Osteoblast (primary cell): ENCODE measurements around the gene RBM17. TPM values are rescaled to one million over a fixed set of nuclear protein-coding genes. Genes with fewer than 3 reads are reported as not detected.

Experiments used
- DNase-seq: peaks from one replicate; pipeline ENCODE4 v3.0.0; 2011; ENCODE audit warnings: low spot score, mixed read lengths; ENCODE audit not compliant: insufficient read length; ENCODE audit errors: missing footprints
- H2AFZ ChIP-seq: 2 replicates; pipeline ENCODE4 v1.6.0; 2011; ENCODE audit warnings: mild to moderate bottlenecking, low read length
- H3K27ac ChIP-seq: 2 replicates; pipeline ENCODE4 v1.5.1; 2011; ENCODE audit warnings: mild to moderate bottlenecking, low read depth, low read length, moderate library complexity
- H3K27me3 ChIP-seq: 2 replicates; pipeline ENCODE4 v1.6.0; 2012; ENCODE audit warnings: mild to moderate bottlenecking, control low read depth, inconsistent platforms, low read length, moderate library complexity; ENCODE audit not compliant: insufficient read depth
- H3K36me3 ChIP-seq: 2 replicates; pipeline ENCODE4 v1.5.1; 2011; ENCODE audit warnings: mild to moderate bottlenecking, low read length, control low read depth, moderate library complexity; ENCODE audit not compliant: insufficient read depth
- H3K4me1 ChIP-seq: 2 replicates; pipeline ENCODE4 v1.5.1; 2011; ENCODE audit warnings: mild to moderate bottlenecking, low read length, control low read depth, moderate library complexity; ENCODE audit not compliant: insufficient read depth
- H3K4me2 ChIP-seq: 2 replicates; pipeline ENCODE4 v1.6.0; 2011; ENCODE audit warnings: mild to moderate bottlenecking, low read length; ENCODE audit not compliant: insufficient read depth
- H3K4me3 ChIP-seq: fragments of 200-600 bp; sonication (generic); 3 replicates; pipeline ENCODE4 v1.5.1; 2012; ENCODE audit warnings: mild to moderate bottlenecking, low read length, inconsistent platforms; ENCODE audit not compliant: insufficient read depth
- H3K79me2 ChIP-seq: 2 replicates; pipeline ENCODE4 v1.6.0; 2012; ENCODE audit warnings: mild to moderate bottlenecking, low read length, control low read depth, inconsistent platforms; ENCODE audit not compliant: insufficient read depth
- H3K9me3 ChIP-seq: 2 replicates; pipeline ENCODE4 v1.5.1; 2011; ENCODE audit warnings: low read depth, low read length, control low read depth
- H4K20me1 ChIP-seq: 2 replicates; pipeline ENCODE4 v1.6.0; 2012; ENCODE audit warnings: mild to moderate bottlenecking, low read length, control low read depth; ENCODE audit not compliant: insufficient read depth
- total RNA-seq: library from RNA; depleted of rRNA; stranded (reverse); fragments of >200 nt; gene quantifications from 2 replicates; pipeline ENCODE4 v1.2.3, GENCODE V29; 2012
- TF ChIP-seq, protein P1 (sequence below): IDR thresholded peaks from 2 replicates; pipeline ENCODE4 v1.5.1; 2011; ENCODE audit warnings: mild to moderate bottlenecking, low read depth, low read length, moderate library complexity; ENCODE audit errors: extremely low read depth

The RBM17 gene
- total RNA-seq, 1 donor = 29.3 TPM

DNA sequence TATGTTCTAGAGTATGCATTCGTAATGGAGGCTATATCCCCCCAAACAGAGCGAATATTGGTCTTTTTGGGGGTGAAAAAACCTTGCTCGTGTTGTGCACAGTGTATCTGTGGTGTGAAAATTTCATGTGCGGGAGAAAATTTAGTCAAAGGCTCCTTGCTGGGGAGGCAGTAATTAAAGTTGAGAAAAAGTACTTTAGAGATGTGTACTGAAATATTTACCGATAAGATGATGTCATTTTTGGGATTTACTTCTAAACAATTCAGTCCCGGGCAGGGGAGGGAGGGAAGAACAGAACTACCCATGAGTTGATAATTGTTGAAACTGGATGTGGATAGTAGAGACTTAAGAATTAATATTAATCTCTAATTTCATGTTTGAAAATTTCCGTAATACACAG lies 9.3 kb downstream of the RBM17 start:
- H3K36me3 ChIP-seq = peaks cover 34% of the 10 kb centered on the region
- TF ChIP-seq, protein P1, sequence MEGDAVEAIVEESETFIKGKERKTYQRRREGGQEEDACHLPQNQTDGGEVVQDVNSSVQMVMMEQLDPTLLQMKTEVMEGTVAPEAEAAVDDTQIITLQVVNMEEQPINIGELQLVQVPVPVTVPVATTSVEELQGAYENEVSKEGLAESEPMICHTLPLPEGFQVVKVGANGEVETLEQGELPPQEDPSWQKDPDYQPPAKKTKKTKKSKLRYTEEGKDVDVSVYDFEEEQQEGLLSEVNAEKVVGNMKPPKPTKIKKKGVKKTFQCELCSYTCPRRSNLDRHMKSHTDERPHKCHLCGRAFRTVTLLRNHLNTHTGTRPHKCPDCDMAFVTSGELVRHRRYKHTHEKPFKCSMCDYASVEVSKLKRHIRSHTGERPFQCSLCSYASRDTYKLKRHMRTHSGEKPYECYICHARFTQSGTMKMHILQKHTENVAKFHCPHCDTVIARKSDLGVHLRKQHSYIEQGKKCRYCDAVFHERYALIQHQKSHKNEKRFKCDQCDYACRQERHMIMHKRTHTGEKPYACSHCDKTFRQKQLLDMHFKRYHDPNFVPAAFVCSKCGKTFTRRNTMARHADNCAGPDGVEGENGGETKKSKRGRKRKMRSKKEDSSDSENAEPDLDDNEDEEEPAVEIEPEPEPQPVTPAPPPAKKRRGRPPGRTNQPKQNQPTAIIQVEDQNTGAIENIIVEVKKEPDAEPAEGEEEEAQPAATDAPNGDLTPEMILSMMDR = no peak
- H3K9me3 ChIP-seq = no peaks in the 10 kb centered on the region
- no peak overlapping the region for H2AFZ ChIP-seq
- H3K4me3 ChIP-seq = no peak overlapping the region
- H3K4me2 ChIP-seq = no peak overlapping the region
- peaks cover 6% of the 10 kb centered on the region for H3K4me1 ChIP-seq
- H4K20me1 ChIP-seq = peaks cover 16% of the 10 kb centered on the region
- no peak for DNase-seq
- H3K79me2 ChIP-seq = peaks cover 86% of the 10 kb centered on the region
- no peak overlapping the region for H3K27ac ChIP-seq
- no peaks in the 10 kb centered on the region for H3K27me3 ChIP-seq

DNA sequence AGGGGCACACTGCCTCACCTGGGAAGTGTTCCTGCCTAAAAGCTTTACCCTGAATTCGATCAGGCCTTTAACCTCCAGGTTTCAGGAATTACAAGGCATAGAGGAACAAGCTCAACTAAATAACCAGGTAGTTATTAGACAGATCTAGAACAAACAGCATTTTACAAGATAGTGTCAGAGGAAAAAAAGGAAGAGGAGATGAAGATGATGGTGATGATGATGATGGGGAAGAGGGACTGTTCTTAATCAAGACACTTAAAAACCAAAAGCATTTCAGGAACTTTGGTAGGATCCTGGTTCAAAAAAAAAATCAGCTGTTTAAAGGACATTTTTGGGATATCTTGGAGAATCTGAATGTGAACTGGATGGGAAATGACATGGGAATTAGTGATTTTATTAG lies 11.5 kb downstream of the RBM17 start:
- peaks cover 6% of the 10 kb centered on the region for H3K4me1 ChIP-seq

DNA sequence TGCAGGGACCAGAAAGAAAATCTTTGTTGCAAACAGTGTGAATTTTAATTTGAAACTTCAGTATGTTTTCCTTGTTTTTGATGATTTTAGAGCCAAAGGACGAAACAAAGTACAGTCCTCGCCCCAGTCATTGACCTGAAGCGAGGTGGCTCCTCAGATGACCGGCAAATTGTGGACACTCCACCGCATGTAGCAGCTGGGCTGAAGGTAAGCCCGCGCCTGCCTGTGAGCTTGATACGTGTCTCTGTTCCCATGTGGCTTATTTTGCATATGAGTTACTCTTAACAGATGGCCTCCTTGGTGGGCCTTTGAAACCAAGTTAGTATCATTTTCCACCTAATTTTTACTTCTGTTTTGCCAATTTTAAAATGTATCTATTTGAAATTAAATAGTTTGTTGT lies 12.3 kb downstream of the RBM17 start:
- no peak for DNase-seq
- no peaks in the 10 kb centered on the region for H3K9me3 ChIP-seq
- no peaks in the 10 kb centered on the region for H3K27me3 ChIP-seq
- H3K27ac ChIP-seq = no peak overlapping the region
- peaks cover 51% of the 10 kb centered on the region for H3K36me3 ChIP-seq
- H2AFZ ChIP-seq = no peak overlapping the region
- no peak overlapping the region for H3K4me2 ChIP-seq
- H3K4me3 ChIP-seq = no peak overlapping the region
- H3K4me1 ChIP-seq = no peaks in the 10 kb centered on the region
- peaks cover 65% of the 10 kb centered on the region for H3K79me2 ChIP-seq
- peaks cover 3% of the 10 kb centered on the region for H4K20me1 ChIP-seq
- TF ChIP-seq, protein P1 = no peak

More for the DNA sequence above, 11.5 kb downstream of the RBM17 start:
- H2AFZ ChIP-seq = no peak overlapping the region
- peaks cover 51% of the 10 kb centered on the region for H3K36me3 ChIP-seq
- DNase-seq = no peak
- no peak overlapping the region for H3K27ac ChIP-seq
- H3K4me2 ChIP-seq = no peak overlapping the region
- TF ChIP-seq, protein P1 = no peak
- peaks cover 6% of the 10 kb centered on the region for H4K20me1 ChIP-seq
- H3K79me2 ChIP-seq = peaks cover 73% of the 10 kb centered on the region
- H3K9me3 ChIP-seq = no peaks in the 10 kb centered on the region
- H3K27me3 ChIP-seq = no peaks in the 10 kb centered on the region
- H3K4me3 ChIP-seq = no peak overlapping the region

DNA sequence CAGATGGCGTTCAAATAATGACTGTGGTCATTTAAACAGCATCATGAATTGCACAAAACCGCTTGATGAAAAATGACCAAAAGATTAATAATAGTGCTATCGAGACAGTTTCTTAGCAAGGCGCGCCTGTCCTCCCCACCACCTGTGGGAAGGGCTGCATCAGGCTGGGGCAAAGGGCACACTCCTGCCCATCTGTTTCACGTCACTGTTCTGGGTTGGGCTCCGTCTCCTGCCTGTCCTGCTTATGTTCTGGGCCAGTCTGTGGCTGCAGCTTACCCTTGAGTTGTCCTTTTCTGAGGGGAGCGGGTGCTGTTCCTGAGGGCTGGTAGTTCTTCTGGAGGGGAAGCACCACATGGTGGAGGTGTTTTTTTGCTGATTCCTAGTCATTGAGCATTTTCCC lies 13.3 kb downstream of the RBM17 start:
- H3K36me3 ChIP-seq = peaks cover 54% of the 10 kb centered on the region
- TF ChIP-seq, protein P1 = no peak
- H3K27ac ChIP-seq = no peak overlapping the region
- peaks cover 2% of the 10 kb centered on the region for H4K20me1 ChIP-seq
- no peak overlapping the region for H3K4me2 ChIP-seq
- H3K79me2 ChIP-seq = peaks cover 55% of the 10 kb centered on the region
- H3K4me3 ChIP-seq = no peak overlapping the region
- no peak for DNase-seq
- H3K4me1 ChIP-seq = no peaks in the 10 kb centered on the region
- no peaks in the 10 kb centered on the region for H3K9me3 ChIP-seq
- no peaks in the 10 kb centered on the region for H3K27me3 ChIP-seq
- H2AFZ ChIP-seq = no peak overlapping the region
